ENCODE data around the gene APH1B. TPM values are rescaled to one million over a fixed set of nuclear protein-coding genes. Genes with fewer than 3 reads are reported as not detected.
"Not testable (repeated sequence)": the region's sequence is repeated elsewhere in the genome, so short reads cannot be mapped to it uniquely, and the experiment has no call there.

APH1B gene
- total and polyA plus RNA-seq, 10 donors: 8.7 to 51.5 (median 30.2) TPM

GRCh38 chr15:63339836-63340235, 62.4 kb downstream of the APH1B start:
- TF ChIP-seq POLR2A (IDR thresholded peaks at IDR 0.05): no peak
- no peak for TF ChIP-seq CTCF (IDR thresholded peaks at IDR 0.05 in 8 of 11, conservative IDR thresholded peaks at IDR 0.05 in 3 of 11)
- no peak for TF ChIP-seq POLR2AphosphoS5 (IDR thresholded peaks at IDR 0.05)
- Histone ChIP-seq H3K36me3 (no peaks in the 10 kb centered on the region), H3K27ac (no peak overlapping the region), H3K4me3 (no peak overlapping the region), H3K4me1 (peaks cover 0 to 5% (median 0%) of the 10 kb centered on the region in 6 donors), H3K27me3 (replicated peaks in 1 of 7) (no peaks in the 10 kb centered on the region), H3K9me3 (no peaks in the 10 kb centered on the region)
- intact Hi-C loops (cut with DNase I; ENCODE audit: low total_unique reads): no loop called here
- 61 to 85% (median 67%) methylated on average over 1 of the region's 1 CpG for WGBS, 5 donors
- no peak for DNase-seq

GRCh38 chr15:63340353-63340752, 62.9 kb downstream of the APH1B start:
- Histone ChIP-seq H3K36me3 (no peaks in the 10 kb centered on the region), H3K4me3 (no peak overlapping the region), H3K9me3 (no peaks in the 10 kb centered on the region), H3K4me1 (peaks cover 0 to 5% (median 0%) of the 10 kb centered on the region in 6 donors), H3K27ac (no peak overlapping the region), H3K27me3 (replicated peaks in 1 of 7) (no peaks in the 10 kb centered on the region)
- TF ChIP-seq CTCF (IDR thresholded peaks at IDR 0.05 in 8 of 11, conservative IDR thresholded peaks at IDR 0.05 in 3 of 11): no peak
- TF ChIP-seq POLR2AphosphoS5 (IDR thresholded peaks at IDR 0.05): no peak
- TF ChIP-seq POLR2A (IDR thresholded peaks at IDR 0.05): no peak
- intact Hi-C loops (cut with DNase I; ENCODE audit: low total_unique reads): no loop called here
- 68 to 87% (median 80%) methylated on average over 7 to 8 of the region's 8 CpGs for WGBS, 5 donors
- DNase-seq: no peak

- H3K4me1 ChIP-seq: peaks cover 0 to 5% (median 0%) of the 10 kb centered on the region in 6 donors
- no peaks in the 10 kb centered on the region for H3K36me3 ChIP-seq
- intact Hi-C loops (cut with DNase I; ENCODE audit: low total_unique reads): no loop called here
- TF ChIP-seq POLR2AphosphoS5 (IDR thresholded peaks at IDR 0.05) (no peak), CTCF (IDR thresholded peaks at IDR 0.05 in 8 of 11, conservative IDR thresholded peaks at IDR 0.05 in 3 of 11) (no peak), POLR2A (IDR thresholded peaks at IDR 0.05) (no peak)
- no peak for DNase-seq
- H3K9me3 ChIP-seq: no peaks in the 10 kb centered on the region
- H3K27ac ChIP-seq: no peak overlapping the region
- no peaks in the 10 kb centered on the region for H3K27me3 ChIP-seq (replicated peaks in 1 of 7)
- 85 to 93% (median 88%) methylated on average over 3 of the region's 3 CpGs for WGBS, 5 donors
- H3K4me3 ChIP-seq: no peak overlapping the region
Measured at GRCh38 chr15:63340878-63341277, 63.5 kb downstream of the APH1B start.

GRCh38 chr15:63341898-63342297, 64.5 kb downstream of the APH1B start:
- intact Hi-C loops (cut with DNase I; ENCODE audit: low total_unique reads): no loop called here
- no peak for DNase-seq

GRCh38 chr15:63342996-63343562, 65.7 kb downstream of the APH1B start:
- not testable (repeated sequence) for H3K27me3 ChIP-seq (replicated peaks in 1 of 7)
- 72 to 87% (median 83%) methylated on average over 10 to 11 of the region's 11 CpGs for WGBS, 5 donors

More at GRCh38 chr15:63341898-63342297, 64.5 kb downstream of the APH1B start:
- Histone ChIP-seq H3K27me3 (replicated peaks in 1 of 7) (no peaks in the 10 kb centered on the region), H3K4me1 (peaks cover 0 to 6% (median 0%) of the 10 kb centered on the region in 6 donors), H3K27ac (no peak overlapping the region), H3K4me3 (no peak overlapping the region), H3K36me3 (no peaks in the 10 kb centered on the region), H3K9me3 (no peaks in the 10 kb centered on the region)
- no peak for TF ChIP-seq CTCF (IDR thresholded peaks at IDR 0.05 in 8 of 11, conservative IDR thresholded peaks at IDR 0.05 in 3 of 11)
- TF ChIP-seq POLR2A (IDR thresholded peaks at IDR 0.05): no peak
- no peak for TF ChIP-seq POLR2AphosphoS5 (IDR thresholded peaks at IDR 0.05)
- WGBS, 5 donors: 82 to 98% (median 95%) methylated on average over 4 of the region's 4 CpGs

More at GRCh38 chr15:63342996-63343562, 65.7 kb downstream of the APH1B start:
- peaks cover 0 to 18% (median 6%) of the 10 kb centered on the region in 6 donors for H3K4me1 ChIP-seq
- H3K4me3 ChIP-seq; H3K27ac ChIP-seq; H3K36me3 ChIP-seq; intact Hi-C loops (cut with DNase I; ENCODE audit: low total_unique reads); DNase-seq; H3K9me3 ChIP-seq: not testable (repeated sequence)
